GM23248 (cell line): ENCODE measurements around the gene PLEKHG4. TPM values are rescaled to one million over a fixed set of nuclear protein-coding genes. Genes with fewer than 3 reads are reported as not detected.

Experiments
- DNase-seq: peaks from one replicate; pipeline ENCODE4 v3.0.0-alpha.2; 2015
- H2AFZ ChIP-seq: fragments of 200-600 bp; sonication (generic); 2 replicates; pipeline ENCODE4 v1.6.1; 2016; ENCODE audit warnings: antibody characterized with exemption
- H3F3A ChIP-seq: fragments of 200-600 bp; sonication (generic); 2 replicates; pipeline ENCODE4 v1.6.1; 2016; ENCODE audit warnings: mild to moderate bottlenecking, antibody characterized with exemption, mixed run types; ENCODE audit not compliant: insufficient read depth
- H3K27ac ChIP-seq: fragments of 200-600 bp; sonication (generic); 2 replicates; pipeline ENCODE4 v1.5.1; 2016; ENCODE audit warnings: mild to moderate bottlenecking
- H3K27me3 ChIP-seq: fragments of 200-600 bp; sonication (generic); replicated peaks from 2 replicates; pipeline ENCODE4 v1.6.1; 2016; ENCODE audit warnings: mild to moderate bottlenecking; ENCODE audit not compliant: insufficient read depth
- H3K36me3 ChIP-seq: fragments of 200-600 bp; sonication (generic); 2 replicates; pipeline ENCODE4 v1.6.1; 2016; ENCODE audit warnings: low read depth, mild to moderate bottlenecking
- H3K4me1 ChIP-seq: fragments of 200-600 bp; sonication (generic); 2 replicates; pipeline ENCODE4 v1.6.1; 2016; ENCODE audit warnings: mild to moderate bottlenecking; ENCODE audit not compliant: insufficient read depth
- H3K4me2 ChIP-seq: fragments of 200-600 bp; sonication (generic); one replicate; pipeline ENCODE4 v1.6.1; 2016; ENCODE audit warnings: mild to moderate bottlenecking; ENCODE audit not compliant: unreplicated experiment
- H3K4me3 ChIP-seq: fragments of 200-600 bp; sonication (generic); 2 replicates; pipeline ENCODE4 v1.5.1; 2016; ENCODE audit warnings: mild to moderate bottlenecking
- H3K79me2 ChIP-seq: fragments of 200-600 bp; sonication (generic); 2 replicates; pipeline ENCODE4 v1.6.1; 2016; ENCODE audit warnings: mild to moderate bottlenecking; ENCODE audit not compliant: insufficient read depth
- H3K9ac ChIP-seq: fragments of 200-600 bp; sonication (generic); 2 replicates; pipeline ENCODE4 v1.6.1; 2016; ENCODE audit warnings: mild to moderate bottlenecking
- H3K9me2 ChIP-seq: fragments of 200-600 bp; sonication (generic); 2 replicates; pipeline ENCODE4 v1.6.1; 2016; ENCODE audit warnings: mixed run types, mild to moderate bottlenecking, moderate library complexity; ENCODE audit not compliant: insufficient read depth
- H3K9me3 ChIP-seq: fragments of 200-600 bp; sonication (generic); one replicate; pipeline ENCODE4 v1.6.1; 2017; ENCODE audit warnings: low read depth
- H4K20me1 ChIP-seq: fragments of 200-600 bp; sonication (generic); 2 replicates; pipeline ENCODE4 v1.6.0; 2016; ENCODE audit not compliant: insufficient read depth
- EZH2 ChIP-seq: fragments of 200-600 bp; sonication (generic); IDR thresholded peaks from 2 replicates; pipeline ENCODE4 v1.6.1; 2018; ENCODE audit warnings: antibody characterized with exemption, mild to moderate bottlenecking; ENCODE audit not compliant: insufficient read depth, poor library complexity, severe bottlenecking
- EZH2phosphoT487 ChIP-seq: fragments of 200-600 bp; sonication (generic); IDR thresholded peaks from 2 replicates; pipeline ENCODE4 v1.6.1; 2018; ENCODE audit warnings: antibody characterized with exemption, moderate library complexity, mild to moderate bottlenecking, low read depth; ENCODE audit not compliant: insufficient read depth
- WGBS, 2 experiments: methylation state at CpG; one replicate each; pipeline ENCODE4 v1.1.6; 2015 to 2017; ENCODE audit warnings: low lambda C conversion rate in 2 of 2, low coverage in 1 of 2; ENCODE audit errors: missing lambda C conversion rate in 2 of 2; 5-methylcytosine and 5-hydroxymethylcytosine counted together
- in situ Hi-C: fragments of 300-500 bp; cut with MboI; formaldehyde crosslinking; loops from 2 replicates; pipeline ENCODE4 v1.15.0; 2020
- polyA plus RNA-seq: library from polyadenylated mRNA; unstranded; fragments of >200 nt; fragmentation: Nextera tagmentation; extraction: Ambion mirVana; gene quantifications from 2 replicates; pipeline ENCODE4 v1.2.1, GENCODE V29; 2016
- total RNA-seq: library from RNA; depleted of rRNA; stranded (reverse); fragments of >200 nt; shearing (Covaris generic); gene quantifications from 2 replicates; pipeline ENCODE4 v1.2.3, GENCODE V29; 2014

Gene PLEKHG4
- total and polyA plus RNA-seq, 2 experiments from 2014 or later = 12.5 to 24.2 TPM

DNA sequence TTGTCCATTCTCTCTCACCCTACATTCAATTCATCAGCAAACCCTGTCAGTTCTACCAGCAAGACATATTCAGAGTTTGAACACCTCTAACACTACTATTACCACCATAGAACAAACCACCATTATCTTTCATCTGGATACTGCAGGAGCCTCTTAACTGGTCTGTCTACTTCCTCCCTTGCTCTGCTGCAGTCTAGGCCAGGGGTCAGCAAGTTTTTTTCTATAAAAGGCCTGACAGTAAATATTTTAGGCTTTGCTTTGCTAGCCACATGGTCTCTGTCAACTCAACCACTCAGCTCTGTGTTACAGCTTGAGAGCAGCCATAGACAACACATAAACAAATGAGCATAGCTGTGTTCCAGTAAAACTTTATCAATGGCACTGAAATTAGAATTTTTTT lies 33.4 kb downstream of the PLEKHG4 start:
- TF ChIP-seq EZH2 (no peak), EZH2phosphoT487 (no peak)
- in situ Hi-C loops = no loop called here
- peak overlapping the region; percentile 17; the same call in 1 of the 2 replicates for H2AFZ ChIP-seq

DNA sequence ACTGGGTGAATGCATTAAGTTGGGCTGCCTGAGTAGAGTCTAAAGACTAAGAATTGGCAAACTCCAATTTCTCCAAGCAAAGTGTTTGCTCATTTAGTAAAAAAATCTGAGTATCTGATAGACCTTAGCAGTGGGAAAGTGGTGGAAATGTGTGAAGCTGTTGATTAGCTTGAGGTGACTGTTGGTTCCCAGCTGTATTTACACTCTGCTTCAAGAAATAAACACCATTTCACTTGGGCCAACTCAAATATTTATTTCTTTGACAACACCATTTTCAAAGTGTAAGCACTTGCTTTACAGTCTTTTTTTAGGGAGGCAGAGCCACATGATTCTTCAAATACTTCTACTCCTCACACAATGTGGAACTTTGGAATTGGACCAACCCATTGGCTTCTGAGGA lies 38.5 kb downstream of the PLEKHG4 start:
- no peaks in the 10 kb centered on the region for H4K20me1 ChIP-seq

More for the DNA sequence above, 33.4 kb downstream of the PLEKHG4 start:
- Histone ChIP-seq H3K9ac (peak overlapping the region; percentile 62; the same call in 1 of the 2 replicates), H3K27me3 (no peaks in the 10 kb centered on the region), H3F3A (peaks cover 21% of the 10 kb centered on the region), H3K9me3 (no peaks in the 10 kb centered on the region), H4K20me1 (no peaks in the 10 kb centered on the region), H3K79me2 (no peaks in the 10 kb centered on the region), H3K9me2 (no peaks in the 10 kb centered on the region), H3K4me1 (peaks cover 16% of the 10 kb centered on the region), H3K4me3 (no peak overlapping the region), H3K4me2 (no peak overlapping the region), H3K36me3 (no peaks in the 10 kb centered on the region), H3K27ac (peak overlapping the region; percentile 84)
- DNase-seq = no peak

DNA sequence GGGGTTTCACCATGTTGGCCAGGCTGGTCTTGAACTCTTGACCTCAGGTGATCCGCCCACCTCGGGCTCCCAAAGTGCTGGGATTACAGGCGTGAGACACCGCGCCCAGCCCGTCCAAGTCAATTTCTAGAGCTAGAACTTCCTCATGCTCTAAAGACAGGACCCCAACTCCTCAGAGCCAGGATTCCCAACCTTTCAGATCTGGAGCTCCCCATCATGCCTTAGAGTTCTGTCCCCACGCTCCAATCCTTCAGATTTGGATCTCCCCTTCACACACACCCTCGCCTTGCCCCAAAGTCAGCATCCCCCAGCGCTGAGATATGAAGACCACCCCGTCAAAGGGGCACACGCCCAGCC lies 46.8 kb downstream of the PLEKHG4 start:
- Histone ChIP-seq H2AFZ (peak overlapping the region; percentile 83), H3K9me2 (no peaks in the 10 kb centered on the region), H3K9me3 (no peaks in the 10 kb centered on the region), H3K36me3 (no peaks in the 10 kb centered on the region), H3K9ac (peak overlapping the region; percentile 44), H3F3A (no peaks in the 10 kb centered on the region), H3K79me2 (no peaks in the 10 kb centered on the region), H3K4me3 (peak overlapping the region; percentile 73), H3K27ac (no peak overlapping the region), H3K27me3 (peaks cover 23% of the 10 kb centered on the region), H3K4me1 (no peaks in the 10 kb centered on the region), H3K4me2 (peak overlapping the region; percentile 72), H4K20me1 (no peaks in the 10 kb centered on the region)
- TF ChIP-seq EZH2 = no peak
- no peak for TF ChIP-seq EZH2phosphoT487
- 42 to 50% methylated on average over 10 to 11 of the region's 11 CpGs for WGBS, 2 experiments
- no peak for DNase-seq
- in situ Hi-C loops = no loop called here

More for the DNA sequence above, 38.5 kb downstream of the PLEKHG4 start:
- peaks cover 10% of the 10 kb centered on the region; the same call in 1 of the 2 replicates for H3K27me3 ChIP-seq
- peaks cover 2% of the 10 kb centered on the region; the same call in 1 of the 2 replicates for H3K4me1 ChIP-seq
- no peak overlapping the region for H3K4me3 ChIP-seq
- H3F3A ChIP-seq = no peaks in the 10 kb centered on the region
- no peaks in the 10 kb centered on the region for H3K9me2 ChIP-seq
- H3K79me2 ChIP-seq = no peaks in the 10 kb centered on the region
- H3K36me3 ChIP-seq = no peaks in the 10 kb centered on the region
- H3K4me2 ChIP-seq = no peak overlapping the region
- no peak overlapping the region for H3K9ac ChIP-seq
- no peak for DNase-seq
- no peak for TF ChIP-seq EZH2phosphoT487
- no peak for TF ChIP-seq EZH2
- H3K27ac ChIP-seq = no peak overlapping the region
- H3K9me3 ChIP-seq = no peaks in the 10 kb centered on the region
- no peak overlapping the region for H2AFZ ChIP-seq
- in situ Hi-C loops = no loop called here

DNA sequence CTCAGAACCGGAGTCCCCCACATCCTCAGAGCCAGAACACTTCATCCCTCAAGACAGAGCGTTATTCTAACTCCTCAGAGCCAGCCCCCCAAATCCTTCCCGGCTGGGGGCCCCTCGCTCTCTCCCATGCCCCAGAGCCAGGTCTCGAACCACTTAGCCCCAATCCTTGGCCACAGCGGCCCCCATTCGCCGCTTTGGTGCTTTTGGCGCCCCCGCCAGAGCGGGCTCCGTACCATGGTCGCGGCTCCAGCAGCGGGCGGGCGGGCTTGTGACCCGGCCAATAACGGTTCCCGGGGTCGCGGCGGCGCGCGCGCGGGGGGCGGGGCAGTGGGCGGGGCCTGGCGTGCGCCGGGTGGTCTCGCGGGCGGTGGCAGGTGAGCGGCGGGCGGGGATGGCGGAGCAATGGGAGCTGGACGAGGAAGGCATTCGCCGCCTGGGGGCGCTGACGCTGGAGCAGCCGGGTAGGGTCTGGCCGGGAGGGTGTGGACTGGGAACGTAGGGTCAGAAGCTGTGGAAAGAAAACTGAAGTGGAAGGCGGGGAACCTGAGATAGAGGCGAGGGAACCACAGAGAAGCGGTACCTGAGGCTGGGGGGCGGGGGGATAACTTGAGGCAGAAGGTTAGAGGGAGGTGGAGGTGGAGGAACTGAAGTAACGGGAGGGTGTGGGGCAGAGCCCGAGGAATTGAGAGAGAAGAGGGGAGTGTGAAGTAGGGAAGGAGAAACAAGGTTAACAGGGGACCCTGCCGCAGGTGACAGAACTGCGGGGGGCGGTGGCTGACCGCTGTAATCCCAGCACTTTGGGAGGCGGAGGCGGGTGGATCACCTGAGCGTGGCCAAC lies 47.4 kb downstream of the PLEKHG4 start, which contains the start of the genes KCTD19 and LRRC36:
KCTD19 (minus strand) TSS at position 270 of the 838 bp plus-strand sequence; CDS start at position 236, 34 bp downstream.
LRRC36 (plus strand) TSS at position 344 of the 838 bp plus-strand sequence; CDS start at position 392, 48 bp downstream.
- 8% methylated on average over 34 to 60 of the region's 61 CpGs for WGBS, 2 experiments
- TF ChIP-seq EZH2phosphoT487 (no peak), EZH2 (no peak)
- H3K9me2 ChIP-seq = no peaks in the 10 kb centered on the region
- no peaks in the 10 kb centered on the region for H4K20me1 ChIP-seq
- no peak within 1 kb of the TSS for H3K27ac ChIP-seq
- in situ Hi-C loops = no loop called here
- H3F3A ChIP-seq = no peaks in the 10 kb centered on the region
- no peaks in the 10 kb centered on the region for H3K79me2 ChIP-seq
- peak within 1 kb of the TSS; percentile 73 for H3K4me3 ChIP-seq
- H2AFZ ChIP-seq = peak within 1 kb of the TSS; percentile 83
- H3K4me1 ChIP-seq = no peaks in the 10 kb centered on the region
- peak within 1 kb of the TSS; percentile 44 for H3K9ac ChIP-seq
- no peaks in the 10 kb centered on the region for H3K36me3 ChIP-seq
- H3K27me3 ChIP-seq = peaks cover 23% of the 10 kb centered on the region
- no peaks in the 10 kb centered on the region for H3K9me3 ChIP-seq
- peak within 1 kb of the TSS; percentile 72 for H3K4me2 ChIP-seq
- peak; percentile 52 for DNase-seq
